ENCODE measurements around the gene TYROBP. TPM values are rescaled to one million over a fixed set of nuclear protein-coding genes. Genes with fewer than 3 reads are reported as not detected.

The TYROBP gene
- total RNA-seq, 1 experiment from 2014 or later = not detected

GRCh38 chr19:35885225-35885738, 22.8 kb downstream of the TYROBP start:
- no peak overlapping the region for H4K5ac ChIP-seq (ENCODE audit: insufficient read length, low read depth, low read length)
- no peak overlapping the region for H2AFZ ChIP-seq (ENCODE audit: low read length)
- H2BK15ac ChIP-seq (ENCODE audit: low read depth, low read length) = no peak overlapping the region
- no peaks in the 10 kb centered on the region for H3K27me3 ChIP-seq (ENCODE audit: insufficient read depth, low read length)
- H2BK5ac ChIP-seq (ENCODE audit: insufficient read length, low read length) = no peak overlapping the region
- no peaks in the 10 kb centered on the region for H3K79me1 ChIP-seq (ENCODE audit: insufficient read depth, low read depth, low read length, poor library complexity, severe bottlenecking)
- no peak overlapping the region for H4K91ac ChIP-seq (ENCODE audit: insufficient read length, low read depth, low read length)
- no peak overlapping the region for H3K9ac ChIP-seq (ENCODE audit: extremely low read depth, insufficient read length, low read length)
- no peaks in the 10 kb centered on the region for H3K4me1 ChIP-seq (ENCODE audit: insufficient read depth, low read length)
- no peak overlapping the region for H3K27ac ChIP-seq (ENCODE audit: insufficient read length, low read depth, low read length)
- H3K4ac ChIP-seq (ENCODE audit: low read depth, low read length) = no peak overlapping the region
- Mint-ChIP-seq H3K27me3 (ENCODE audit: low read depth) (no peaks in the 10 kb centered on the region; the same call in none of the 2 replicates), H3K36me3 (ENCODE audit: insufficient read depth in 1 of 3, low read depth in 3 of 3) (peaks cover 24 to 43% (median 36%) of the 10 kb centered on the region in 3 experiments), H3K4me1 (no peaks in the 10 kb centered on the region), H3K4me3 (no peak overlapping the region), H3K9me3 (no peaks in the 10 kb centered on the region; a peak in 1 of 5 replicates), H3K27ac (no peak overlapping the region)
- no peak overlapping the region for H3K23ac ChIP-seq (ENCODE audit: insufficient read length, low read depth, low read length)
- no peak overlapping the region for H2AK5ac ChIP-seq (ENCODE audit: insufficient read length, low read length)
- WGBS (ENCODE audit: extremely low coverage, insufficient read length, low lambda C conversion rate) = no CpG with 5 or more reads among the region's 6 CpGs
- H3K79me2 ChIP-seq (ENCODE audit: insufficient read depth, low read length) = no peaks in the 10 kb centered on the region
- H2BK120ac ChIP-seq (ENCODE audit: low read depth, low read length, poor library complexity, severe bottlenecking) = no peak overlapping the region
- no peak overlapping the region for H3K4me2 ChIP-seq (ENCODE audit: insufficient read depth, insufficient read length, low read length)
- no peak overlapping the region for H4K8ac ChIP-seq (replicated peaks; ENCODE audit: insufficient read length, low read depth, low read length)
- H3K56ac ChIP-seq (ENCODE audit: insufficient read length, low read depth, low read length) = no peak overlapping the region
- no peaks in the 10 kb centered on the region for H3K23me2 ChIP-seq (ENCODE audit: insufficient read length, low read depth, low read length, poor library complexity, severe bottlenecking)
- no peak overlapping the region for H2BK12ac ChIP-seq (ENCODE audit: insufficient read length, low read depth, low read length)
- H2BK20ac ChIP-seq (ENCODE audit: low read depth, low read length, poor library complexity, severe bottlenecking) = no peak overlapping the region
- no peaks in the 10 kb centered on the region for H3K9me3 ChIP-seq (ENCODE audit: control insufficient read depth, low read depth, low read length)
- DNase-seq = no peak
- no peak overlapping the region for H3K18ac ChIP-seq (ENCODE audit: insufficient read length, low read depth, low read length)
- H3K14ac ChIP-seq (ENCODE audit: insufficient read depth, low read length) = no peak overlapping the region
- H4K20me1 ChIP-seq (ENCODE audit: control insufficient read depth, insufficient read depth, insufficient read length) = no peaks in the 10 kb centered on the region
- no peak overlapping the region for H3T11ph ChIP-seq (ENCODE audit: low read length)
- TF ChIP-seq CTCF (conservative IDR thresholded peaks at IDR 0.05) = no peak
